ENCODE results near the gene ST3GAL3. TPM values are rescaled to one million over a fixed set of nuclear protein-coding genes. Genes with fewer than 3 reads are reported as not detected.

ST3GAL3 gene
- total and polyA plus RNA-seq, 2 donors (not counting 3 experiments of a cell fraction or from before 2014, with no cell fraction given), result 14.3 to 35.8 TPM

DNA sequence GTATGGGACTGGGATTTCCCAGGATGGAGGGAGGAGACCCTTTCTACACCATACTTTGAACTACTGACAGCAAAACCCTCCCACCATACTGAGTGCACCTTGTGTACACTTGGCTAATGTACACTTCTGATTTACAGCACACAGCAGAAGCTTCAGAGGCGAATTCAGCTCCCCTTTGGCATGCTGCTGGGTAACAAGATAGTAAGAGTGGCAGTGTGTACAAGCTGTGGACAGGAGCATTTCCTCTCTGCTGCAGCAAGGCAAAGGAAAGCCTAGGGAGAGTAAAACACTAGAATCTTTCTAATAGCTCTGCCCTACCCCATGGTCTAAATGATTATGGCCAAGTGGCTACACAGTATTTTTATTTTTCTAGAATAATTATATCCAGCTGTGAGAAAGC, 142.3 kb downstream of the ST3GAL3 start:
- no peaks in the 10 kb centered on the region for H3K36me3 ChIP-seq (ENCODE audit: control insufficient read depth in 2 of 2, extremely low read depth in 1 of 2, insufficient read depth in 2 of 2, low read length in 2 of 2)
- ChIA-PET CTCF (interaction anchor here (0.6 to 3.2 kb wide), 3 partner anchors 11 to 86 kb away, joined by 3 to 18 read pairs (median 6); no protein-coding TSS in a partner anchor), POLR2A (no interaction called here)
- dilution Hi-C loops (cut with MboI; ENCODE audit: extremely low pct_ligation_motif_present, low sequenced_read_pairs) (no loop called here), intact Hi-C loops (cut with micrococcal nuclease) (loop anchor here (5.0 kb wide), 1 partner anchor 83 kb away; the partner anchor contains the start of gene ARTN)
- no peaks in the 10 kb centered on the region for H3K9me3 ChIP-seq (replicated peaks; ENCODE audit: control insufficient read depth, insufficient read depth, low read length)
- H3K79me2 ChIP-seq (ENCODE audit: control insufficient read depth, insufficient read depth, low read length), result no peaks in the 10 kb centered on the region
- no peak overlapping the region for H3K4me3 ChIP-seq (replicated peaks in 1 of 3; ENCODE audit: insufficient read depth in 1 of 3, low read depth in 1 of 3, low read length in 3 of 3)
- DNase-seq (ENCODE audit: low read depth, low spot score) (no peak), FAIRE-seq (no peak)
- H3K9ac ChIP-seq (replicated peaks; ENCODE audit: extremely low read depth, insufficient read depth, low read length), result no peak overlapping the region
- H3K27ac ChIP-seq (ENCODE audit: insufficient read depth, low read depth, low read length), result no peak overlapping the region
- no TSS peak for BruUV-seq (replicated peaks)
- no peak overlapping the region for H2AFZ ChIP-seq (ENCODE audit: low read depth, low read length)
- peaks cover 12% of the 10 kb centered on the region for H3K4me1 ChIP-seq (ENCODE audit: control insufficient read depth, extremely low read depth, insufficient read depth, low read length)
- no peaks in the 10 kb centered on the region for H3K9me1 ChIP-seq (replicated peaks; ENCODE audit: control insufficient read depth, extremely low read depth, insufficient read depth, low read length)
- H3K4me2 ChIP-seq (ENCODE audit: insufficient read depth, low read length), result no peak overlapping the region
- no peak for TF ChIP-seq POLR2AphosphoS5 (IDR thresholded peaks at IDR 0.05; ENCODE audit: insufficient read depth, low read depth, low read length)
- no peak for TF ChIP-seq FOS (IDR thresholded peaks at IDR 0.05; ENCODE audit: borderline replicate concordance, insufficient read depth, low read length)
- no peak for TF ChIP-seq POLR2A (IDR thresholded peaks at IDR 0.05; ENCODE audit: low read depth, low read length)
- peaks cover 9% of the 10 kb centered on the region for H4K20me1 ChIP-seq (replicated peaks; ENCODE audit: control insufficient read depth, extremely low read depth, insufficient read depth, low read length)
- peaks cover 0 to 3% of the 10 kb centered on the region in 2 experiments for H3K27me3 ChIP-seq (ENCODE audit: control insufficient read depth in 2 of 2, insufficient read depth in 2 of 2, low read length in 2 of 2)

DNA sequence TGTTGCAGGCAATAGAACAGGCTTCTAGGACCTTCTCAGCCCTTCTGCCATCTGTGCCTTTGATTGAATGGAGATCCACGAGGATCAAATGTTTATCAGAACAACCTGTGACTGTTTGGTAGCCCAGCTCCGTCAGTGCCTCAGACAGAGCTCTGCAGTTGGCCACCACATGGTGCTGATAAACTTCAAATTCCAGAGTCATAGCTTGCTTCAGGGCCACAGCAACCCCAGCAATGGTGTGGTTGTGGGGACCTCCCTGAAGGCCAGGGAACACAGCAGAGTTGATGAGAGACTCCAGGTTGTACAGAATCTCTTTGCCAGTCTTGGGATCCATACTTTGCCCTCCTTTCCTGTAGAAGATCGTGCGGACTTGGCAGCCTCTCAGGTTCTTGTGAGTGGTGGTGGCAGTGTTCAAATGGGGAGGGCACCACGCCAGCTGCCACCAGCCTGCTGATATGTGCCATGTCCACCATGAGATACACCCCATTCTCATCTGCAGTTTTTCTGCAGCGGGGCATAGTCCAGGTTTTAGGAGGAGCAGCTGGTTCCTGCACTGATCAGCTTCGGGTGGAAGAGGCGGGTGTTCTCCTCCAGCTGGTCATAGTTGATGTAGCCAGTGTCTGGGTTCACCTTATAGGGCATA, 143.4 kb downstream of the ST3GAL3 start:
- no peaks in the 10 kb centered on the region for H3K9me1 ChIP-seq (replicated peaks; ENCODE audit: control insufficient read depth, extremely low read depth, insufficient read depth, low read length)
- no peak overlapping the region for H3K9ac ChIP-seq (replicated peaks; ENCODE audit: extremely low read depth, insufficient read depth, low read length)
- peaks cover 12% of the 10 kb centered on the region for H3K4me1 ChIP-seq (ENCODE audit: control insufficient read depth, extremely low read depth, insufficient read depth, low read length)
- intact Hi-C loops (cut with micrococcal nuclease) (loop anchor here (5.0 kb wide), 1 partner anchor 82 kb away; the partner anchor contains the start of gene ARTN), dilution Hi-C loops (cut with MboI; ENCODE audit: extremely low pct_ligation_motif_present, low sequenced_read_pairs) (no loop called here)
- no peak for DNase-seq (ENCODE audit: low read depth, low spot score)
- H3K36me3 ChIP-seq (ENCODE audit: control insufficient read depth in 2 of 2, extremely low read depth in 1 of 2, insufficient read depth in 2 of 2, low read length in 2 of 2), result no peaks in the 10 kb centered on the region
- TF ChIP-seq EZH2 (IDR thresholded peaks at IDR 0.05; ENCODE audit: borderline replicate concordance, low read depth, low read length, severe bottlenecking), result no peak
- no peak for TF ChIP-seq JUN (IDR thresholded peaks at IDR 0.05; ENCODE audit: borderline replicate concordance, insufficient read depth, insufficient read length, low read depth)
- no peak for TF ChIP-seq POLR2A (IDR thresholded peaks at IDR 0.05; ENCODE audit: low read depth, low read length)
- no peak for TF ChIP-seq POLR2AphosphoS5 (IDR thresholded peaks at IDR 0.05; ENCODE audit: insufficient read depth, low read depth, low read length)
- no peak for TF ChIP-seq MYC (IDR thresholded peaks at IDR 0.05; ENCODE audit: low read depth, low read length)
- TF ChIP-seq FOS (IDR thresholded peaks at IDR 0.05; ENCODE audit: borderline replicate concordance, insufficient read depth, low read length), result no peak
- TF ChIP-seq, protein P1, sequence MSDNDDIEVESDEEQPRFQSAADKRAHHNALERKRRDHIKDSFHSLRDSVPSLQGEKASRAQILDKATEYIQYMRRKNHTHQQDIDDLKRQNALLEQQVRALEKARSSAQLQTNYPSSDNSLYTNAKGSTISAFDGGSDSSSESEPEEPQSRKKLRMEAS (IDR thresholded peaks at IDR 0.05; ENCODE audit: insufficient read depth, insufficient read length), result no peak
- no peak for TF ChIP-seq GATA2 (IDR thresholded peaks at IDR 0.05; ENCODE audit: insufficient read depth, insufficient read length, low read depth, low read length)
- TF ChIP-seq, protein P2, sequence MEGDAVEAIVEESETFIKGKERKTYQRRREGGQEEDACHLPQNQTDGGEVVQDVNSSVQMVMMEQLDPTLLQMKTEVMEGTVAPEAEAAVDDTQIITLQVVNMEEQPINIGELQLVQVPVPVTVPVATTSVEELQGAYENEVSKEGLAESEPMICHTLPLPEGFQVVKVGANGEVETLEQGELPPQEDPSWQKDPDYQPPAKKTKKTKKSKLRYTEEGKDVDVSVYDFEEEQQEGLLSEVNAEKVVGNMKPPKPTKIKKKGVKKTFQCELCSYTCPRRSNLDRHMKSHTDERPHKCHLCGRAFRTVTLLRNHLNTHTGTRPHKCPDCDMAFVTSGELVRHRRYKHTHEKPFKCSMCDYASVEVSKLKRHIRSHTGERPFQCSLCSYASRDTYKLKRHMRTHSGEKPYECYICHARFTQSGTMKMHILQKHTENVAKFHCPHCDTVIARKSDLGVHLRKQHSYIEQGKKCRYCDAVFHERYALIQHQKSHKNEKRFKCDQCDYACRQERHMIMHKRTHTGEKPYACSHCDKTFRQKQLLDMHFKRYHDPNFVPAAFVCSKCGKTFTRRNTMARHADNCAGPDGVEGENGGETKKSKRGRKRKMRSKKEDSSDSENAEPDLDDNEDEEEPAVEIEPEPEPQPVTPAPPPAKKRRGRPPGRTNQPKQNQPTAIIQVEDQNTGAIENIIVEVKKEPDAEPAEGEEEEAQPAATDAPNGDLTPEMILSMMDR (IDR thresholded peaks at IDR 0.05; ENCODE audit: extremely low read depth in 1 of 2, insufficient read depth in 1 of 2, low read depth in 1 of 2, low read length in 2 of 2), result no peak
- BruUV-seq (replicated peaks), result no TSS peak
- no peak overlapping the region for H3K4me2 ChIP-seq (ENCODE audit: insufficient read depth, low read length)
- peaks cover 11% of the 10 kb centered on the region for H4K20me1 ChIP-seq (replicated peaks; ENCODE audit: control insufficient read depth, extremely low read depth, insufficient read depth, low read length)
- no peak overlapping the region for H2AFZ ChIP-seq (ENCODE audit: low read depth, low read length)
- no peak overlapping the region for H3K27ac ChIP-seq (ENCODE audit: insufficient read depth, low read depth, low read length)
- no peak overlapping the region for H3K4me3 ChIP-seq (replicated peaks in 1 of 3; ENCODE audit: insufficient read depth in 1 of 3, low read depth in 1 of 3, low read length in 3 of 3)
- ChIA-PET CTCF (interaction anchor here (3.2 kb wide), 1 partner anchor 87 kb away, joined by 18 read pairs; no protein-coding TSS in a partner anchor), POLR2A (no interaction called here)
- H3K79me2 ChIP-seq (ENCODE audit: control insufficient read depth, insufficient read depth, low read length), result no peaks in the 10 kb centered on the region
- H3K27me3 ChIP-seq (ENCODE audit: control insufficient read depth in 2 of 2, insufficient read depth in 2 of 2, low read length in 2 of 2), result peaks cover 0 to 3% of the 10 kb centered on the region in 2 experiments
- FAIRE-seq, result no peak
- H3K9me3 ChIP-seq (replicated peaks; ENCODE audit: control insufficient read depth, insufficient read depth, low read length), result no peaks in the 10 kb centered on the region
